Measurements from ENCODE around the gene RCAN2.
"Not testable (repeated sequence)": the region's sequence is repeated elsewhere in the genome, so short reads cannot be mapped to it uniquely, and the experiment has no call there.

Gene RCAN2

GRCh38 chr6:46381579-46381978, 109.7 kb downstream of the RCAN2 start:
- no peak for DNase-seq

GRCh38 chr6:46381057-46381456, 110.2 kb downstream of the RCAN2 start:
- no peak for DNase-seq

DNA sequence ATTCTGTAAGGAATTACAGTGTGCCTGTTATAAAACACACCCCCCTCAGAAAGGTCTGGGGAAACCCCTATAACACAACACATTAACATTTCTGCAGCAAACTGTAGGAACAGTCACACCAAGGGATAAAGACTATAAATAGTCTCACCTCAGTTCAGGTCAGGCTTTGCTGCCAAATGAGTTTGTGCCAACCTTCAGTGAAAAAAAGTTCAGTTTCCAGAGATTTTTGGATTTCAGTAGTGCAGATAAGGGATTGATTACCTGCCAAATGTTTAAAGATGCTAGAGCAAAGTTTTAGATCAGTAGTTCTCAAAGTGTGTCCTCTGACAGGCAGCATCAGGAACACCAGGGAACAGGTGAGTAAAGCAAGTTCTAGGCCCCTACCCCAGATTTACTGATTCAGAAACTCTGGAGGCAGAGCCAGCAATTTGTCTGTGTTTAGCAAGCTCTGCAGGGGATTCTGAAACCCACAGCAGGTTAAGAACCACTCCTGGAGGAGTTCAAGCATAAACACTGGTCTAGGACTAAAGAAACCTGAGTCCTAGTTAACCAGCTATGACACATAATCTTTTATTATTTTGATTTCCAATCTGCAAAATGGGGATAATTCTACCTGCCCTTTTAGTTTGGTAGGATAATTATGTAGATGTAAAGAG, 111.0 kb downstream of the RCAN2 start:
- no peak for DNase-seq

DNA sequence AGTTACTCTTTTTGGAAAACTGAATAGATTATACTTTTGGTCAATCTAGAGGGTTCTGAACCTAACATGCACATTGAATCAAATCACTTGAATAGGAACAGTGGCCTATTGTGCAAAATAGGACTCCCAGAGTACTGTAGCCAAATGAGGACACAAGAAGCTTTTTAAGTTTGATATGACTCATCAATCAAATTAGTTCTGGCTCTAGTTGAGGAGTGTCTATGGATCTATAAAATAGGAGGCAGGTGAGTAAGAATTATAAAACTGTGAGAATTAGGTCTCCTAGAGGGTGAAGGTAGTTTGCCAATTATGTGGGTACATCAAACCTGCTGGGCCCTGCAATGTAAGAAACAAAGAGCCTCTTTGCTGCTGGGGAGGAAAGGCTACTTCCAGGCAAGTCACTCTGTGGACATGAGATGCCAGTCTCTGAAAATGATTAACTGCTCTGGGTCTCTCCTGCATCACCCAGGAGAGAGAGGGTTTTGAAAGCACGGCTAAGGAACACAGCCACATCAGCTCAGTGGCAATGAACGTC, 112.3 kb downstream of the RCAN2 start:
- no peak for DNase-seq

DNA sequence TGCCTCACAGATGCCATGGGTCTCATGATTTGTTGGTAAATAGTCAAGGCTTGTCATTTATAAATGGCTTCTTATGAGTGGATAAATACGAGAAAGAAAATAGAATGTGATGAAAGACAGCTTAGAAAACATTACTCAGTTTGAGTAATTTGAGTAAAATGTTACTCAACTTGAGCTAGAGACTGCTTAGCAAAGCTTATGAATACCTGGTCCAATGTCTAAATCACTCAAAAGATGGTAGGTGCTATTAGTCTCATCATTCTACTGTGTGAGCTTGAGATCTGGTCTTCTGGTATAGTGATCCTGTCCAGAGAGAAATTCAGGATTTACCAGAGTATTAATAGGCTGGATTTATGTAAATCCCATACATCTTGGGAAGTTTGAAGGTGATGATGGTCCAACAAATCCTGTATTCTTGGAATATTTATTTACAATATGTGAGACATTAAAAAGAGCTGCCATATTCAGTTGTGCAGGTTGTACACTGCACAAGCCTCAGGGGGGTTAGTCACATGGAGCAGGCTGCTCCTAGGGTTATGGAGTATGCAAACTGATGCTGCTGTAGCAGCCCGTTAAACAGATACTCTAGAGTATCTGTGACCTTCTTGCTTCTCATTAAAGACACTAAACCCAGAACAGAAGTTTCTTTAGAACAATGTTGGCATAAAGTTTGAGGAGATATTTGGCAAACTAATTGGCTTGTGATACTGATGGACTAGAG, 112.9 kb downstream of the RCAN2 start:
- DNase-seq, result no peak

DNA sequence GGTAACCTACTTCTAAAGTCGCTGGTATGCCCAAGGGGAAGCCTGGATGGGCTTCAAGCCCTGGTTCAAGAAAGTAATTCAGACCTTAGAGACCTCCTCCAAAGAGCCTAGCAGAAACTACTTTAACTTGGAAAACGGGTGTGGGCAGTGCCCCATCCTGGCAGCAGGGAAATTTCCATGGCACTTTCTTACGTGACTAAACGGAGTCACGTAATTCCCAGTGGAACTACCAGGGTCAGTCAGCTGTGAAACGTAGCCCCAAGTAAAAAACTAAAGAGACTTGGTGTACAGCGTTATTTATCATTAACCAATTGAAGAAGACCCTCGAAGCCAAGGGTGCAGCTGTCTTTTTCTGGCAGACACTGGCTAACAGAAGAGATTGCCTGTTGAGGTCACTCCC, 114.0 kb downstream of the RCAN2 start:
- no peak for DNase-seq

DNA sequence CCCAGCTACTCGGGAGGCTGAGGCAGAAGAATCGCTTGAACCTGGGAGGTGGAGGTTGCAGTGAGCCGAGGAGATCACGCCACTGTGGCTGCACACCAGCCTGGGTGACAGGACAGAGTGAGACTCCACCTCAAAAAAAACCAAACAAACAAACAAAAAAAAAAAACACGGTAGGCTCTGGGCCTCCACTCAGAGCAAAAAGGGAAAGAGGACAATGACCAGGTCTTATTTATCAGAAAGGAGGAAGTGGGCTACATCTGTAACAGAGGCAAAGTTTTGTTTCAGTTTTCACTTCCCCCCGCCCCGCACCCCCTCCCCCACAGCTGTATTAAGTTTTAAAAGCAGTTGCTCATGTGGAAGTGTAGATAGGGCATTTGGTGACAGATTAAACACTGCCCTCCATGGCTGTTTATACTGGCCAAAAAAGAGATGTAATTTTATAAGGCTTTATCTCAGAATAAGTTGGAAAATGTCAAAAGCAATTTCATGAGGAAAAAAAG, 114.6 kb downstream of the RCAN2 start:
- DNase-seq, result no peak

DNA sequence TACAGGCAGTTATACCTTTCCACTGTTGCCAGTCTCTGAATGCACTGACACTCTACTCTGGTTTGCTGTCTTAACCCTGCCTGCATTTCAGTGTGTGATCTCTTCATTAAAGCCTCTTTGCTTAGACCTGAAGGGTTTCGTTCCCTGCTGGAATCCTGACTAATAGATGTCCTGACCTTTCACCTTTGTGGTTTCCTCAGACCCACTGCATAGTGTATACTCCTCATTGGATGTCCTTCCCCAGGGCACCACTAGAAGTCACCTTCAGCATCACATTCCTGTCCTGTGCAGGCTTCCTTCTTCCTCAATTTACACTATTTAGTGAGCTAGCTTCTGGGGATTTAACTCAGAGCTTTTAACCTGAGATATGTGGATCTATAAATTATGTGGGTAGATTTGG, 120.6 kb downstream of the RCAN2 start:
- no peak for DNase-seq

DNA sequence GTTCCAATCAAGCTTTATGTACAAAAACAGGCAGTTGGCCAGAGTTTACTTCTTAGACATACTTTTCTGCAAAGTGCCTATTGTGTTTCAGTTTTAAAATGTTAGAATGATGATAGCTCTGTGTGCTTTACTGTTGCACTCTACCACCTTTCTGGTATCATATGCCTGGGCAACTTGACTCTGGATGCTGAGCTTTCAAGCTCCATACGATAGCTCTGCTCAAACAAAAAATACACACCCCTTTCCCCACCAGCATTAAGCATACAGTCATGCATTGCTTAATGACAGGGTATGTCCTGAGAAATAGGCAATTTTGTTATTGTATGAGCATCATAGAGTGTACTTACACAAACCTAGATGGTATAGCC, 123.1 kb downstream of the RCAN2 start:
- no peak for DNase-seq

GRCh38 chr6:46367354-46368168, 123.7 kb downstream of the RCAN2 start:
- no peak for DNase-seq

- DNase-seq, result no peak
These were observed 124.9 kb downstream of the RCAN2 start for GRCh38 chr6:46366190-46366900.

- DNase-seq, result no peak
These were observed 133.7 kb downstream of the RCAN2 start for GRCh38 chr6:46357591-46357990.

DNA sequence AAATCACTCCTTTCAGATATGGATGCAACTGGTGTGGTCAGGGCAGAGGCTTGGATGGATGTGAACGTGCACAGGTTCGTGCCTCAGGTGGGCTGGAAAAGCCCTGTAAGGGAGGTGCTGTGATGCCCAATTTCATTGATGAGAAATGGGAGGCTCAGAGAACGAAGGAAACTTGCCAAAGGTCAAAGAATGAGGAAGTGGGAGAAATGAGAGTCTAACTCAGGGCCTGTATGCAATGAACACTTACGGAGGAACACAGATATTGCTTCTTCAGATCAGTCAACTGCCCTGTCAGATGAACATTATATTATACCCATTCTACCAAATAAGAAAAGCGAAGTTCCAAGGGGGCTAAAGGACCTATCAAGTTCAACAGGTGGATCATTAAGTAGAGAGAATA, 134.7 kb downstream of the RCAN2 start:
- no peak for DNase-seq

DNA sequence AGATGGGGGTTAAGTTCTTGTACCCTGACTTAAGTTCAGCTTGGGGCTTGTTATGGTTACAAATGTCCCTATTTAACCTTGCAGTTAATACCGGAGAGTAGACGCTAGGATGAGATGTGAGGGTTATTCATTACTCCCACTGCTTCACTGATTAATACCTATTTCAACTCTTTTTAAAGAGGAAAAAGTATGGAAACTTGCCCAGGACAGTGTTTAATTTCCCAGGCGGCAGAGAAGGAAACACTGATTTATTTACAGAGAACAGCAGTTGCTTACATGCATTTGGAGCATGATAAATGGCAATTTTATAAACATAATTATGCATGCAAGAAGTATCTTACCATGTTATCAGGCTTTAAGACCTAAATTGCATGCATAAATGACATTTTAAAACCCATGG, 137.7 kb downstream of the RCAN2 start:
- no peak for DNase-seq

- no peak for DNase-seq
These were observed 138.5 kb downstream of the RCAN2 start for GRCh38 chr6:46352541-46353268.

DNA sequence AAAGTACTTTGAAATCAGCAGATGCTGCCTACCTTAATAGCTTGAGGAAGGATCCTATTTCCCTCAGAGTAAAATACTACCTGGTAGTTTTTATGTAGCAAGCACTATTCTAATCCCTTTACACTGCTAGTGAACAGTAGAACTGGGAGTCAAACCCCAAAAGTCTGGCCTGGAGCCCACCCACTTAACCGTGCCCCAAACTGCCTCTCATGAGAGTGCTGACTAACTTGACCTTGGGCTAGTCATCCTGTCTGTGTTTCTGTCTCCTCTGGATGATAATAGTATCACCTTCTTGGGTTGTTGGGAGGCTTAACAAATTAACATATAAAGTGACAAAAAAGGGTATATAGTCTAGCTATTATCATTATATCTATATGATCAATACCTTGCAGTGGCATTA, 140.5 kb downstream of the RCAN2 start:
- no peak for DNase-seq

- no peak for DNase-seq
These were observed 143.6 kb downstream of the RCAN2 start for GRCh38 chr6:46347669-46348068.

DNA sequence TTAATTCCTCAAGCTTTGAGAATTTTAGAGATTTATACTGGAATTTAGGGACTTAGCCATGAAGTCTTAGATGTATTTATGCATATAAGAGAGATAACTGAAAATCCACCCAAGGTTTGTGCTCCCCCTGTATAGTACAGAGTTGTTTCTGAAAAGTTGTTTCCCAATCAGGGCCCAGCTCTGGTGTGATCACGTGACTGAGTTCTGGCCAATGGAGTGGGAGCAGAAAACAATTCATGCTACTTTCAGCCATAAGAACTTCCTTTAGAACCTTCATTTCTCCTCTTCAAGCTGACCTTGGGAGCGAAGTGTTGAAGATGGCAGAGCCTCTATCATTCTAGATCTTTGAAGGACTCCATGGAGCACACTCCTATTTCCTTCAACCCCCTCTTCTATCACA, 151.0 kb downstream of the RCAN2 start:
- DNase-seq, result no peak

- no peak for DNase-seq
These were observed 153.1 kb downstream of the RCAN2 start for GRCh38 chr6:46338131-46338530.

GRCh38 chr6:46334442-46334841, 156.8 kb downstream of the RCAN2 start:
- no peak for DNase-seq

- DNase-seq, result no peak
These were observed 157.8 kb downstream of the RCAN2 start for GRCh38 chr6:46333481-46333880.

DNA sequence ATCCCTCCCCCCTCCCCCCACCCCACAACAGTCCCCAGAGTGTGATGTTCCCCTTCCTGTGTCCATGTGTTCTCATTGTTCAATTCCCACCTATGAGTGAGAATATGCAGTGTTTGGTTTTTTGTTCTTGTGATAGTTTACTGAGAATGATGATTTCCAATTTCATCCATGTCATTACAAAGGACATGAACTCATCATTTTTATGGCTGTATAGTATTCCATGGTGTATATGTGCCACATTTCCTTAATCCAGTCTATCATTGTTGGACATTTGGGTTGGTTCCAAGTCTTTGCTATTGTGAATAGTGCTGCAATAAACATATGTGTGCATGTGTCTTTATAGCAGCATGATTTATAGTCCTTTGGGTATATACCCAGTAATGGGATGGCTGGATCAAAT, 158.8 kb downstream of the RCAN2 start:
- not testable (repeated sequence) for DNase-seq

Data from stimulated activated CD4-positive, alpha-beta T cell treated with anti-CD3 and anti-CD28 coated beads, Interleukin-12 subunit alpha, Interleukin-12 subunit beta, amount 100 ng/mL, for 4 hours (primary cell).